Activated CD4-positive, CD25-positive, alpha-beta regulatory T cell treated with anti-CD3 and anti-CD28 coated beads, Interleukin-2, amount 50 U/mL, for 24 hours (primary cell): ENCODE data around the gene SMS.
"Not testable (repeated sequence)": the region's sequence is repeated elsewhere in the genome, so short reads cannot be mapped to it uniquely, and the experiment has no call there.

Source experiments
- ATAC-seq, 2 donors: fragments of 150-1000 bp; cut with Tn5 transposase; one replicate each; pipeline ENCODE4 v1.10.0; 2021; ENCODE audit warnings: mild to moderate bottlenecking in 1 of 2, moderate library complexity in 1 of 2

Gene SMS

GRCh38 chrX:21940356-21940829, at the start of gene SMS:
TSS of gene SMS (plus strand) at chrX:21940709. CDS start at chrX:21940825, 116 bp downstream.
- ATAC-seq, result peak; percentile 55 to 58

DNA sequence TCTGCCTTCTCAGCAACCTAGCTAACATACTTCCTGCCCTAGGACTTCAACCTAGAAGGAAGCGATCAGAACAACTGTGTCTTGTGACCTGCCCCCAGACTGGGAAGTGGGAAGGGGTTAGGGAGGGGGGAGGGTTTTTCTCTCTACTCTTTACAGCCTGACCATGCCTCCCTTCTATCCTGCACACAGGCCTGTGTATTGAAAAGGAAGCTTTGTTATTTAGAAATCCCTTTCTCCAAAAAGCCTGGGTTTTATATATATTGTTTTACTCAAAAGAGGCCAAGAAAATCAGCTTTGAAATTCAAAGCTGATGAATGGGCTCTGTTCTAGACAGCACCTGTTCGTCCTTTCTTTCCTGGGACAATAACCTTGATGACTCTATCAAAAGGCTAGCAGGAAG, 35.2 kb upstream of the SMS start:
- no peak for ATAC-seq

GRCh38 chrX:21905953-21906352, 34.6 kb upstream of the SMS start:
- ATAC-seq, result no peak

- no peak for ATAC-seq
Measured at GRCh38 chrX:21907260-21907659, 33.2 kb upstream of the SMS start.

DNA sequence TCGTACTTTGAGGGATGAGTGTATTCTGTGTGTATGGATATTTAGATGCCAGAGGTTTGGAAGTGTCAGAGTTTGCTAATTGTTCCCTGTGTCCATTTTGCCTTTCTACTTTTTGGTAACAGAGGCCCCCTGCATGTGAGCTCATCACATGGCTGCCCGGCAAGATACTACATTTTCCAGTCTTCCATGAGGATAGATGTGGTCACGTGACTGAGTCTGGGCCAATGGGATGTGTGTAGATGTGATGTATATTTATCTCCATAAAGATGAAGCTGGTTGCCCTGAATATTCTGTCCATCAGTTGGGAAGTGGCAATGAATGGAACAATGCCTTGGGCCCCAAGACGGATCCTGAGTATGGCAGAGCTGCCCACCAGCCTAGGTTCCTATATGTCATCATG, 29.0 kb upstream of the SMS start:
- no peak for ATAC-seq

GRCh38 chrX:21912220-21912619, 28.3 kb upstream of the SMS start:
- no peak for ATAC-seq

DNA sequence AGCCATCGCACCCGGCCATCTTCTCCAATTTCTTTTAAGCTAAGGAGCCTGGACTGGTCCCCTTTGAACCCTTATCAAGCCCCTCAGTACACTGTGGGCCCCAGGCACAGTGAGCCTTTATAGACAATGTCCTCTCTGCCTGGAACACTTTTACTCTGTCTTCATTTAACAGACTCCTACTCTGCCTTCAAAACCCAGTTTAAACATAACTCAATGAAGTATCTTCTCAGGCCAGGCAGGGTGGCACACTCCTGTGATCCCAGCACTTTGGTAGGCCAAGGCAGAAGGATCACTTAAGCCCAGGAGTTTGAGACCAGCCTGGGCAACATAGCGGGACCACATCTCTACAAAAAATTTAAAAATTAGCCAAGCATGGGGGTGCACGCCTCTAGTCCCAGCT, 27.5 kb upstream of the SMS start:
- no peak for ATAC-seq

- no peak for ATAC-seq
Measured at GRCh38 chrX:21926116-21926515, 14.4 kb upstream of the SMS start.

GRCh38 chrX:21926527-21927278, 13.8 kb upstream of the SMS start:
- ATAC-seq, result peak; percentile 93 to 94

- ATAC-seq, result no peak
Measured at GRCh38 chrX:21929209-21929608, 11.3 kb upstream of the SMS start.

DNA sequence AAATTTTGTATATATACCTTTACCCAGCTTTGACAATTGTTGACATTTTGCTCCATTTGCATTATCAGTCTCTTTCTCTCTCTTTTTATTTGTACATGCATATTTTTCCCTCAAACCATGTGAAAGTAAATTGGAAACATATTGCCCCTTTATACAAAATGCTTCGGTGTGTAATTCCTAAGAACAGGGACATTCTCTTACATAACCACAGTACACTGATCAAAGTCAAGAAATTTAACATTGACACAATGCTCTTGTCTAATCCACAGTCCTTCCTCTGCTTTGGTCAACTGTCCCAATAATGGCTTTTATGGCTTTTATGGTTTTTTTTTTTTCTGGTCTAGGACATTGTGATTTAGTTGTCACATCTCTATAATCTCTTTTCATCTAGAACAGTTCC, 9.5 kb upstream of the SMS start:
- ATAC-seq, result no peak

- peak in 1 of 2 donors; percentile 45 for ATAC-seq
Measured at GRCh38 chrX:21932292-21933002, 8.1 kb upstream of the SMS start.

GRCh38 chrX:21933077-21933476, 7.4 kb upstream of the SMS start:
- no peak for ATAC-seq

DNA sequence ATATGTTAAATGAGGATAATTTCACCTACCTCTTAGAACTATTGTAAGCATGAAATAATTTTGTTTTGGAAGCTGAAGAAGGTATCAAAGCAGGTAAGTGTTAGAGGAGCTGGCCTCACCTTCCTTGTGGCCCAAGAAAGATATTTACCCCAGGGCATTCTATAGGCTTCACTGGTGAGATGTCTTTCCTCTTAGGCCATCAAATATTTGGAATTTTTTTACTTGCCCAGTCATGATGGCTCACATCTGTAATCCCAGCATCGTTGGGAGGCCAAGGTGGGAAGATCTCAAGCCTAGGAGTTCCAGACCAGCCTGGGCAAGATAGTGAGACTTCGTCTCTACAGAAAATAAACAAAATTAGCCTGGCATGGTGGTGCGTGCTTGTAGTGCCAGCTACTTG, 6.1 kb upstream of the SMS start:
- ATAC-seq, result no peak

- no peak for ATAC-seq
Measured at GRCh38 chrX:21939906-21940305, 603 bp upstream of the SMS start.

GRCh38 chrX:21943460-21944135, 3.1 kb downstream of the SMS start:
- no peak for ATAC-seq

- no peak for ATAC-seq
Measured at GRCh38 chrX:21944136-21944615, 3.7 kb downstream of the SMS start.

GRCh38 chrX:21946925-21947641, 6.6 kb downstream of the SMS start:
- peak; percentile 48 to 49 for ATAC-seq

DNA sequence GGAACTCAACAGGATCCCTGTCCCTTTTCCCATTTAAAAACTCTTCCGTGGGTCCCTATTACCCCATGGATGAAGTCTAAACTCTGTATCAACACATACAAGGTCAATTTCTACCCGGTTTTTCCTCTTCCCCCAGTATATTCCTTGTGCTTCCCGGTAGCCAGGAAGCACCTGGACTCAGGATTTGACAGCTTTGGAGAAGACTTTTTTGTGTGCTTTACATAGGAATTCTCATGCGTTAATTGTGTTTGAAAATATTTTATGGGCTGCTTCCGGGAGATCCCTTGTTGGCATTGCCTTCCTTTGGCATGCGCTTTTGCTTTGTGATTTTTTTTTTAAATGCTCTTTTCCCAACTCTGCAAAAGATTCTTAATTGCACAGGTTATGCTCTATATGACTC, 7.2 kb downstream of the SMS start:
- ATAC-seq, result no peak

GRCh38 chrX:21948897-21949578, 8.5 kb downstream of the SMS start:
- no peak for ATAC-seq

GRCh38 chrX:21949689-21950088, 9.2 kb downstream of the SMS start:
- no peak for ATAC-seq

GRCh38 chrX:21950557-21950956, 10.0 kb downstream of the SMS start:
- not testable (repeated sequence) for ATAC-seq
